A549 treated with RU486 at 1 μM for 4 hours (cell line): Measurements from ENCODE around the gene PPP3CA. TPM values are rescaled to one million over a fixed set of nuclear protein-coding genes. Genes with fewer than 3 reads are reported as not detected.

Source experiments
- total RNA-seq: library from RNA; stranded (reverse); fragments of 200-300 nt; extraction: Qiagen RNA extraction; gene quantifications from 5 replicates; pipeline ENCODE4 v1.2.3, GENCODE V29; 2022; ENCODE audit warnings: low read depth

Gene PPP3CA
- total RNA-seq = 22.9 to 31.8 TPM (median 26.2 TPM) in 5 replicates

GRCh38 chr4:101347267-101347556 lies at the start of gene PPP3CA:
Gene PPP3CA, minus strand, starts transcription at chr4:101347526.

